NCI-H2029 treated with DMSO at 0.1 percent for 48 hours (cell line): ENCODE results near the gene UBAC2.

Source experiments
- DNase-seq: peaks from one replicate; lab custom pipeline; 2025; lab: John Stamatoyannopoulos, UW

The UBAC2 gene

GRCh38 chr13:99360696-99361095 is 160.0 kb downstream of the UBAC2 start:
- DNase-seq, result no peak

GRCh38 chr13:99361197-99361596 is 160.5 kb downstream of the UBAC2 start:
- no peak for DNase-seq

GRCh38 chr13:99362362-99362761 is 161.7 kb downstream of the UBAC2 start:
- DNase-seq, result no peak

GRCh38 chr13:99363391-99363790 is 162.7 kb downstream of the UBAC2 start:
- no peak for DNase-seq

- DNase-seq, result no peak
Observed at GRCh38 chr13:99363949-99364348, 163.3 kb downstream of the UBAC2 start.

- no peak for DNase-seq
Observed at GRCh38 chr13:99366075-99366987, 165.7 kb downstream of the UBAC2 start.

GRCh38 chr13:99367106-99367616 is 166.5 kb downstream of the UBAC2 start:
- DNase-seq, result no peak

- no peak for DNase-seq
Observed at GRCh38 chr13:99367663-99368448, 167.2 kb downstream of the UBAC2 start.

GRCh38 chr13:99370481-99371275 is 170.0 kb downstream of the UBAC2 start:
- DNase-seq, result no peak

- DNase-seq, result no peak
Observed at GRCh38 chr13:99371956-99372355, 171.3 kb downstream of the UBAC2 start.

GRCh38 chr13:99373436-99373835 is 172.8 kb downstream of the UBAC2 start:
- no peak for DNase-seq

- DNase-seq, result no peak
Observed at GRCh38 chr13:99374169-99374991, 173.7 kb downstream of the UBAC2 start.

- DNase-seq, result no peak
Observed at GRCh38 chr13:99374994-99375737, 174.5 kb downstream of the UBAC2 start.

- no peak for DNase-seq
Observed at GRCh38 chr13:99375738-99376080, 175.1 kb downstream of the UBAC2 start.

- DNase-seq, result no peak
Observed at GRCh38 chr13:99376132-99376531, 175.5 kb downstream of the UBAC2 start.

- DNase-seq, result no peak
Observed at GRCh38 chr13:99376924-99377323, 176.3 kb downstream of the UBAC2 start.

GRCh38 chr13:99377641-99378040 is 177.0 kb downstream of the UBAC2 start:
- DNase-seq, result no peak

- no peak for DNase-seq
Observed at GRCh38 chr13:99378985-99379733, 178.5 kb downstream of the UBAC2 start.

- DNase-seq, result no peak
Observed at GRCh38 chr13:99379856-99380801, 179.5 kb downstream of the UBAC2 start.
